Mesenchymal stem cell (in vitro differentiated cells and primary cell): ENCODE results near the gene MMP23B. TPM values are rescaled to one million over a fixed set of nuclear protein-coding genes. Genes with fewer than 3 reads are reported as not detected.

ENCODE experiments used
- DNase-seq: peaks from one replicate; pipeline ENCODE4 v3.0.0-alpha.2; 2013
- H2AFZ ChIP-seq: one replicate; pipeline ENCODE4 v1.6.1; 2013; ENCODE audit warnings: low read depth, mild to moderate bottlenecking, control low read depth, inconsistent platforms, low read length, moderate library complexity
- H2AK5ac ChIP-seq: 2 replicates; pipeline ENCODE4 v1.6.1; 2013; ENCODE audit warnings: low read length, moderate library complexity, mild to moderate bottlenecking, inconsistent platforms; ENCODE audit not compliant: severe bottlenecking
- H2BK120ac ChIP-seq: one replicate; pipeline ENCODE4 v1.6.1; 2013; ENCODE audit warnings: low read depth, mild to moderate bottlenecking, inconsistent platforms, low read length, moderate library complexity
- H2BK12ac ChIP-seq, 2 experiments: one replicate each; pipeline ENCODE4 v1.6.1; 2013; ENCODE audit warnings: inconsistent platforms in 2 of 2, low read length in 2 of 2, mild to moderate bottlenecking in 2 of 2, moderate library complexity in 2 of 2, control low read depth in 1 of 2
- H2BK15ac ChIP-seq: one replicate; pipeline ENCODE4 v1.6.1; 2013; ENCODE audit warnings: mild to moderate bottlenecking, low read depth, inconsistent platforms; ENCODE audit not compliant: poor library complexity, severe bottlenecking
- H2BK5ac ChIP-seq: 2 replicates; pipeline ENCODE4 v1.6.1; 2013; ENCODE audit warnings: low read depth, mild to moderate bottlenecking, low read length, control low read depth, inconsistent platforms; ENCODE audit not compliant: poor library complexity, severe bottlenecking
- H3K14ac ChIP-seq, 2 experiments: one replicate each; pipeline ENCODE4 v1.6.1; 2013; ENCODE audit warnings: inconsistent platforms in 2 of 2, low read length in 2 of 2, control low read depth in 1 of 2, mild to moderate bottlenecking in 1 of 2, moderate library complexity in 1 of 2
- H3K18ac ChIP-seq, 2 experiments: one replicate each; pipeline ENCODE4 v1.6.1; 2013; ENCODE audit warnings: inconsistent platforms in 2 of 2, low read length in 2 of 2, control low read depth in 1 of 2, low read depth in 1 of 2, mild to moderate bottlenecking in 1 of 2
- H3K23ac ChIP-seq, 2 experiments: one replicate each; pipeline ENCODE4 v1.6.1; 2013; ENCODE audit warnings: inconsistent platforms in 2 of 2, low read length in 2 of 2, mild to moderate bottlenecking in 2 of 2, moderate library complexity in 2 of 2, control low read depth in 1 of 2
- H3K27ac ChIP-seq: 2 replicates; pipeline ENCODE4 v1.5.1; 2013; ENCODE audit warnings: mild to moderate bottlenecking, moderate library complexity, low read length, control low read depth, inconsistent platforms; ENCODE audit not compliant: poor library complexity, severe bottlenecking
- H3K27me3 ChIP-seq, 2 experiments: 2 replicates each; pipeline versions ENCODE4 v1.6.1 to v1.7.0; 2013; ENCODE audit warnings: low read length in 2 of 2, mild to moderate bottlenecking in 2 of 2, moderate library complexity in 2 of 2, control low read depth in 1 of 2, inconsistent platforms in 1 of 2; ENCODE audit not compliant: control insufficient read depth in 1 of 2, insufficient read depth in 1 of 2
- H3K36me3 ChIP-seq, 2 experiments: 2 replicates each; pipeline versions ENCODE4 v1.6.1 to v1.7.0; 2013; ENCODE audit warnings: low read length in 2 of 2, control low read depth in 1 of 2, inconsistent platforms in 1 of 2, low read depth in 1 of 2, mild to moderate bottlenecking in 1 of 2; ENCODE audit not compliant: insufficient read depth in 2 of 2, control insufficient read depth in 1 of 2
- H3K4ac ChIP-seq, 2 experiments: one replicate each; pipeline ENCODE4 v1.6.1; 2013; ENCODE audit warnings: inconsistent platforms in 2 of 2, low read length in 2 of 2, mild to moderate bottlenecking in 2 of 2, moderate library complexity in 2 of 2, control low read depth in 1 of 2, low read depth in 1 of 2
- H3K4me1 ChIP-seq: 2 replicates; pipeline ENCODE4 v1.6.1; 2013; ENCODE audit warnings: low read depth, low read length, control low read depth; ENCODE audit not compliant: control insufficient read depth, insufficient read depth
- H3K4me2 ChIP-seq: 2 replicates; pipeline ENCODE4 v1.6.1; 2013; ENCODE audit warnings: low read length, mild to moderate bottlenecking, inconsistent platforms; ENCODE audit not compliant: poor library complexity, severe bottlenecking
- H3K4me3 ChIP-seq, 2 experiments: 2 replicates each; pipeline versions ENCODE4 v1.5.1 to v1.7.0; 2013; ENCODE audit warnings: low read length in 2 of 2, mild to moderate bottlenecking in 2 of 2, control low read depth in 1 of 2, low read depth in 1 of 2; ENCODE audit not compliant: insufficient read depth in 1 of 2
- H3K79me1 ChIP-seq: replicated peaks from 2 replicates; pipeline ENCODE4 v1.6.1; 2013; ENCODE audit warnings: mild to moderate bottlenecking, control low read depth, low read length, inconsistent platforms; ENCODE audit not compliant: poor library complexity, severe bottlenecking
- H3K9ac ChIP-seq: 2 replicates; pipeline ENCODE4 v1.7.0; 2013; ENCODE audit warnings: mild to moderate bottlenecking, low read length, moderate library complexity
- H3K9me3 ChIP-seq: 2 replicates; pipeline ENCODE4 v1.7.0; 2013; ENCODE audit warnings: mild to moderate bottlenecking, low read length; ENCODE audit not compliant: control insufficient read depth
- H4K8ac ChIP-seq: one replicate; pipeline ENCODE4 v1.6.1; 2013; ENCODE audit warnings: inconsistent platforms, mild to moderate bottlenecking, low read length, moderate library complexity
- H4K91ac ChIP-seq: one replicate; pipeline ENCODE4 v1.6.1; 2013; ENCODE audit warnings: mild to moderate bottlenecking, low read length, inconsistent platforms
- WGBS: methylation state at CpG from one replicate; pipeline ENCODE4 v1.1.7; 2013; ENCODE audit warnings: mixed read lengths; 5-methylcytosine and 5-hydroxymethylcytosine counted together
- polyA plus RNA-seq, 2 experiments: library from polyadenylated mRNA; stranded (reverse); fragments of 200-250 nt; gene quantifications; one replicate each; pipeline ENCODE4 v1.2.3, GENCODE V29; 2013

The MMP23B gene
- polyA plus RNA-seq (2013, experiment 1 of 2) = 24.2 TPM
- polyA plus RNA-seq (2013, experiment 2 of 2) = 26.9 TPM

- no peak within 1 kb of the TSS for H3K23ac ChIP-seq
- H3K4ac ChIP-seq = peak within 1 kb of the TSS in 1 of 2 experiments; percentile 28
- H3K36me3 ChIP-seq = peaks cover 13 to 40% of the 10 kb centered on the region in 2 experiments
- no peak within 1 kb of the TSS for H2BK15ac ChIP-seq
- peak within 1 kb of the TSS; percentile 42 for H4K8ac ChIP-seq
- H2BK120ac ChIP-seq = peak within 1 kb of the TSS; percentile 49
- H3K9ac ChIP-seq = no peak within 1 kb of the TSS
- WGBS = 4% methylated on average over 23 of the region's 48 CpGs
- no peaks in the 10 kb centered on the region for H3K9me3 ChIP-seq
- peak within 1 kb of the TSS; percentile 20 for H3K4me2 ChIP-seq
- H3K4me1 ChIP-seq = peaks cover 18% of the 10 kb centered on the region
- no peak within 1 kb of the TSS for H3K27ac ChIP-seq
- H4K91ac ChIP-seq = no peak within 1 kb of the TSS
- H3K4me3 ChIP-seq = peak within 1 kb of the TSS in 1 of 2 experiments; percentile 7
- H2BK12ac ChIP-seq = peak within 1 kb of the TSS in 1 of 2 experiments; percentile 45
- H3K14ac ChIP-seq = no peak within 1 kb of the TSS
- H3K79me1 ChIP-seq = no peaks in the 10 kb centered on the region
- H2BK5ac ChIP-seq = no peak within 1 kb of the TSS
- H2AFZ ChIP-seq = no peak within 1 kb of the TSS
- H3K18ac ChIP-seq = peak within 1 kb of the TSS; percentile 40 to 49
- peaks cover 3 to 8% of the 10 kb centered on the region in 2 experiments for H3K27me3 ChIP-seq
- peak; percentile 50 for DNase-seq
- no peak within 1 kb of the TSS for H2AK5ac ChIP-seq
Observed at GRCh38 chr1:1631782-1632420, at the start of gene MMP23B. MMP23B (plus strand) TSS chr1:1632173; CDS start chr1:1632219, 46 bp downstream.

- 80% methylated on average over 9 of the region's 9 CpGs for WGBS
- no peak overlapping the region for H3K14ac ChIP-seq
Observed at GRCh38 chr1:1582585-1583346, 49.2 kb upstream of the MMP23B start.

GRCh38 chr1:1583347-1584010 lies 48.5 kb upstream of the MMP23B start:
- no peak overlapping the region for H3K9ac ChIP-seq
- no peak overlapping the region for H3K18ac ChIP-seq
- no peaks in the 10 kb centered on the region for H3K36me3 ChIP-seq
- DNase-seq = no peak
- H3K27me3 ChIP-seq = peaks cover 19 to 39% of the 10 kb centered on the region in 2 experiments
- 81% methylated on average over 22 of the region's 23 CpGs for WGBS
- H3K79me1 ChIP-seq = no peaks in the 10 kb centered on the region
- no peak overlapping the region for H3K23ac ChIP-seq
- no peaks in the 10 kb centered on the region for H3K4me1 ChIP-seq
- H3K4ac ChIP-seq = no peak overlapping the region
- H3K4me2 ChIP-seq = no peak overlapping the region
- peak overlapping the region; percentile 55 for H4K8ac ChIP-seq
- no peak overlapping the region for H2BK15ac ChIP-seq
- no peak overlapping the region for H3K14ac ChIP-seq
- no peak overlapping the region for H2BK120ac ChIP-seq
- no peak overlapping the region for H3K27ac ChIP-seq
- no peaks in the 10 kb centered on the region for H3K9me3 ChIP-seq
- H2BK5ac ChIP-seq = no peak overlapping the region
- no peak overlapping the region for H4K91ac ChIP-seq
- no peak overlapping the region for H2AFZ ChIP-seq
- no peak overlapping the region for H2AK5ac ChIP-seq
- no peak overlapping the region for H3K4me3 ChIP-seq
- H2BK12ac ChIP-seq = no peak overlapping the region

More at GRCh38 chr1:1582585-1583346, 49.2 kb upstream of the MMP23B start:
- Histone ChIP-seq H3K4me2 (no peak overlapping the region), H4K91ac (no peak overlapping the region), H3K9ac (no peak overlapping the region), H2BK15ac (no peak overlapping the region), H3K23ac (no peak overlapping the region), H2AK5ac (no peak overlapping the region), H3K18ac (no peak overlapping the region), H3K27me3 (peaks cover 24 to 46% of the 10 kb centered on the region in 2 experiments), H3K9me3 (no peaks in the 10 kb centered on the region), H2BK5ac (no peak overlapping the region), H3K79me1 (no peaks in the 10 kb centered on the region), H3K36me3 (no peaks in the 10 kb centered on the region), H2BK12ac (no peak overlapping the region), H3K4me3 (no peak overlapping the region), H4K8ac (peak overlapping the region; percentile 54), H2BK120ac (no peak overlapping the region), H3K4ac (no peak overlapping the region), H3K4me1 (no peaks in the 10 kb centered on the region), H2AFZ (no peak overlapping the region), H3K27ac (no peak overlapping the region)
- DNase-seq = no peak

GRCh38 chr1:1591452-1591851 lies 40.5 kb upstream of the MMP23B start:
- Histone ChIP-seq H3K23ac (no peak overlapping the region), H4K8ac (no peak overlapping the region), H3K27ac (no peak overlapping the region), H3K9me3 (no peaks in the 10 kb centered on the region), H2BK12ac (no peak overlapping the region), H2BK5ac (no peak overlapping the region), H4K91ac (no peak overlapping the region), H3K4me2 (no peak overlapping the region), H3K14ac (no peak overlapping the region), H2BK15ac (no peak overlapping the region), H3K4me1 (peaks cover 1% of the 10 kb centered on the region), H3K9ac (no peak overlapping the region), H2AK5ac (no peak overlapping the region), H3K4me3 (no peak overlapping the region), H3K4ac (no peak overlapping the region), H3K18ac (no peak overlapping the region), H2BK120ac (no peak overlapping the region), H2AFZ (no peak overlapping the region), H3K27me3 (peaks cover 17 to 20% of the 10 kb centered on the region in 2 experiments), H3K79me1 (no peaks in the 10 kb centered on the region), H3K36me3 (no peaks in the 10 kb centered on the region)
- WGBS = 86% methylated on average over 13 of the region's 13 CpGs
- DNase-seq = peak; percentile 24
